Lower lobe of right lung (tissue), 2 donors: ENCODE results near the gene C16orf74. TPM values are rescaled to one million over a fixed set of nuclear protein-coding genes. Genes with fewer than 3 reads are reported as not detected.

Experiments
- ATAC-seq, 2 donors: fragments of 200-7000 bp; cut with Tn5 transposase; one replicate each; pipeline ENCODE4 v1.9.1; 2020 to 2022; ENCODE audit warnings: mild to moderate bottlenecking in 2 of 2, moderate library complexity in 2 of 2
- DNase-seq: peaks from one replicate; pipeline ENCODE4 v3.0.0-alpha.2; 2020
- H3K27ac ChIP-seq: fragments of 200-600 bp; one replicate; pipeline ENCODE4 v1.8.0; 2022
- H3K27me3 ChIP-seq: fragments of 200-600 bp; one replicate; pipeline ENCODE4 v1.8.0; 2022; ENCODE audit warnings: low read depth
- H3K36me3 ChIP-seq: fragments of 200-600 bp; one replicate; pipeline ENCODE4 v1.8.0; 2022; ENCODE audit warnings: mild to moderate bottlenecking
- H3K4me1 ChIP-seq: fragments of 200-600 bp; one replicate; pipeline ENCODE4 v1.8.0; 2022
- H3K4me3 ChIP-seq: fragments of 200-600 bp; one replicate; pipeline ENCODE4 v1.8.0; 2022; ENCODE audit warnings: mild to moderate bottlenecking
- H3K9me3 ChIP-seq: fragments of 200-600 bp; one replicate; pipeline ENCODE4 v1.8.0; 2022
- intact Hi-C: fragments of 100-400 bp; cut with DNase I; formaldehyde crosslinking; loops from one replicate; pipeline ENCODE4 v1.11.0; 2022
- total RNA-seq: library from RNA; stranded (reverse); fragmentation: NEBNext Ultra II Directional; extraction: Animal tissue kit (Norgen Biotek cat#: 25700); gene quantifications from one replicate; pipeline ENCODE4 v1.2.1, GENCODE V29; 2021
- TF ChIP-seq, protein P1 (sequence below): fragments of 200-600 bp; IDR thresholded peaks from one replicate; pipeline ENCODE4 v1.8.0; 2022; ENCODE audit warnings: antibody characterized with exemption, mild to moderate bottlenecking
- donor health status: DM: no; HTN: yes; CAD: no; lungs with severe emphysema.

The C16orf74 gene
- total RNA-seq, 1 donor from 2014 or later = 1.5 TPM

DNA sequence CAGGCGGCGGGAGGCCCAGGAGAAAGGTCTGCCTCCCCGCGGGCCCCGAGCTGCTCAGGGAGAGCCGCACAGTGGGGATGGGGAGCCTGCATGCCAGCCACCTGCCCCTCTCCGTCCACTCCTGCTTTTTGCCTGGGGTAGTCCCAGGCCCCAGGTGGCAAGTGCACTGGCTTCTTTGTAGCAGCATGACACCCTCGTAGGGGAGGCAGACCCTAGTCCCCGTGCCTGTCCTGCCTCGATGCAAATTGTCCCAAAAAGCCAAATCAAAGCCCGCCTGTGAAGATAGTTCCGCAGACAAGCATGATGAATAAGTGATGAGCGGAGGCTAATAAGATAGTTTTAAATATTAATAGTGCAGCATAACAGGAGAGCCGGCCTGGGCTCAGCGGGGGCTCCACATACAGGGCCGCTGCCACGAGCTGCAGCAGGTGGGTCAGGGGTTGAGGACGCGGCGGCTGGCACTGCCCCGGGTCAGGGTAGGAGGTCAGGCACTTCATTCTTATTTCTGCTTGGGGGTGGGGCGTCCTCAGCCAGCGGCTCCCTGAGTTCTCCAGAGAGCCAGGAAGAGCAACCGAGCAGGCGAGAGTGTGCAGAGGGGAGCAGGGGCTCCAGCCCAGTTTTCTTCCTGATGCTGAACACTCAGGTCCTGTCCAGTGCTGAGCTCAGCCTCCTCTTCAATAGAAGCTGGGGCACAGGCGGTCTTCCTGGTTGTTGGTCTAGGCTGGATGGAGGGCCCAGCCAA, 89.0 kb downstream of the C16orf74 start:
- intact Hi-C loops = no loop called here
- peaks cover 5% of the 10 kb centered on the region for H3K4me1 ChIP-seq
- DNase-seq (peak; percentile 32), ATAC-seq (no peak)
- H3K36me3 ChIP-seq = peaks cover 100% of the 10 kb centered on the region
- TF ChIP-seq, protein P1, sequence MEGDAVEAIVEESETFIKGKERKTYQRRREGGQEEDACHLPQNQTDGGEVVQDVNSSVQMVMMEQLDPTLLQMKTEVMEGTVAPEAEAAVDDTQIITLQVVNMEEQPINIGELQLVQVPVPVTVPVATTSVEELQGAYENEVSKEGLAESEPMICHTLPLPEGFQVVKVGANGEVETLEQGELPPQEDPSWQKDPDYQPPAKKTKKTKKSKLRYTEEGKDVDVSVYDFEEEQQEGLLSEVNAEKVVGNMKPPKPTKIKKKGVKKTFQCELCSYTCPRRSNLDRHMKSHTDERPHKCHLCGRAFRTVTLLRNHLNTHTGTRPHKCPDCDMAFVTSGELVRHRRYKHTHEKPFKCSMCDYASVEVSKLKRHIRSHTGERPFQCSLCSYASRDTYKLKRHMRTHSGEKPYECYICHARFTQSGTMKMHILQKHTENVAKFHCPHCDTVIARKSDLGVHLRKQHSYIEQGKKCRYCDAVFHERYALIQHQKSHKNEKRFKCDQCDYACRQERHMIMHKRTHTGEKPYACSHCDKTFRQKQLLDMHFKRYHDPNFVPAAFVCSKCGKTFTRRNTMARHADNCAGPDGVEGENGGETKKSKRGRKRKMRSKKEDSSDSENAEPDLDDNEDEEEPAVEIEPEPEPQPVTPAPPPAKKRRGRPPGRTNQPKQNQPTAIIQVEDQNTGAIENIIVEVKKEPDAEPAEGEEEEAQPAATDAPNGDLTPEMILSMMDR = no peak
- no peaks in the 10 kb centered on the region for H3K9me3 ChIP-seq
- H3K4me3 ChIP-seq = no peak overlapping the region
- H3K27me3 ChIP-seq = no peaks in the 10 kb centered on the region
- H3K27ac ChIP-seq = no peak overlapping the region

DNA sequence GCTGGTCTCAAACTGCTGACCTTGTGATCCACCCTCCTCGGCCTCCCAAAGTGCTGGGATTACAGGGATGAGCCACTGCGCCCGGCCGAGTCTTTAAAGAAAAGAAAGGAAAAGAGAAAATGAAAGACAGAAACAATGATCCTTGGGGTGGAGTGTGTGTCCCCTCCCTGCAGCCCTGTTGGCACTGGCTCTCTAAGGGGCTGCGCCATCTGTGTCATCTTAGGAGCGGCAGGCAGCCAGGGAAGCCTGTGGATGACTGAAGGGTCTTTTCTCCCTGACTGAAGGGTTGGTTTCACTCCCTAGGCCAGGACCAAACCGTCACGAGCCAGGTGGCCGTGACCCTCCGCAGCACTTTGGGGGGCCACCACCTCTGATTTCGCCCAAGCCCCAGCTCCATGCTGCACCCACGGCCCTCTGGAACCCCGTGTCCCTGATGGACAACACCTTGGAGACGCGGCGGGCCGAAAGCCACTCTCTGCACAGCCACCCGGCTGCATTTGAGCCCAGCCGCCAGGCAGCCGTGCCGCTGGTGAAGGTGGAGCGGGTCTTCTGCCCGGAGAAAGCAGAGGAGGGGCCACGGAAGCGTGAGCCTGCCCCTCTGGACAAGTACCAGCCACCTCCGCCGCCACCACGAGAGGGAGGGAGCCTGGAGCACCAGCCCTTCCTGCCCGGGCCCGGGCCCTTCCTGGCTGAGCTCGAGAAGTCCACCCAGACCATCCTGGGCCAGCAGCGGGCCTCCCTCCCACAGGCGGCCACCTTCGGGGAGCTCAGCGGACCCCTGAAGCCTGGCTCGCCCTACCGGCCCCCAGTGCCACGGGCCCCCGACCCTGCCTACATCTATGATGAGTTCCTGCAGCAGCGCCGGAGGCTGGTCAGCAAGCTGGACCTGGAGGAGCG, 89.8 kb downstream of the C16orf74 start:
- peaks cover 5% of the 10 kb centered on the region for H3K4me1 ChIP-seq
- TF ChIP-seq, protein P1 = no peak

DNA sequence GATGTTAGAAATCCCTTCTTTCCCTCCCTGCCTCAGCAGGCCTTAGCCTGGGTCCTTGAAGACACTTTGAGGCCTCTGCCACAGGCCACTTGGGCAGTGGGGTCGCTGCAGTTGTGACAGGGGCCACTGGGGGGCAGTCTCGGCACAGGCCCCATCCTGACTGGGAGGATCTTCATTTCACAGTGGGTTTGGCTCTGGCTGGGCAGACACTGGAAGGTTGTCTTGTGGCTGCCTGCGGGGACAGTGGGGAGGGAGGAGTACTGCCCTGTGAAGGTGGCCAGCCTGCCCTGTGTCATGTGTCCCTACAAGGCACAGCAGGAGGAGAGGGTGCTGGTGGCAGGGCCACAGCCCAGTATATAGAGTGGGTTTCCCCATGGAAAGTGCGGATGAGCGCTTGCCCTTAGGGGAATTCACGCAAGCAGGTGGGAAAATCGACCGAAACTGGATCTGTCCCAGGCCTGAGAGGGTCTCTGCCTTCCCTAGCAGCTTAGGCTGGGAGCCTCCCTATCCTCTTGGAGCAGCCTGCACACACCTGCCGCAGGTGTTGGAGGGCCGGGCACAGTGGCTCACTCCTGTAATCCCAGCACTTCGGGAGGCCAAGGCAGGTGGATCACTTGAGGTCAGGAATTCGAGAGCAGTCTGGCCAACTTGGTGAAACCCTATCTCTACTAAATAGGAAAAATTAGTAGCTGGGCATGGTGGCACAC, 90.9 kb downstream of the C16orf74 start:
- Histone ChIP-seq H3K27ac (no peak overlapping the region), H3K9me3 (no peaks in the 10 kb centered on the region), H3K4me3 (no peak overlapping the region), H3K4me1 (peaks cover 5% of the 10 kb centered on the region), H3K36me3 (peaks cover 100% of the 10 kb centered on the region), H3K27me3 (no peaks in the 10 kb centered on the region)
- TF ChIP-seq, protein P1 = peak; percentile 86
- intact Hi-C loops = no loop called here
- DNase-seq (peak; percentile 59), ATAC-seq (peak; percentile 57 to 67)

More for the DNA sequence above, 89.8 kb downstream of the C16orf74 start:
- H3K36me3 ChIP-seq = peaks cover 100% of the 10 kb centered on the region
- intact Hi-C loops = no loop called here
- no peak overlapping the region for H3K4me3 ChIP-seq
- DNase-seq (peak; percentile 42), ATAC-seq (no peak)
- H3K9me3 ChIP-seq = no peaks in the 10 kb centered on the region
- no peaks in the 10 kb centered on the region for H3K27me3 ChIP-seq
- H3K27ac ChIP-seq = no peak overlapping the region

DNA sequence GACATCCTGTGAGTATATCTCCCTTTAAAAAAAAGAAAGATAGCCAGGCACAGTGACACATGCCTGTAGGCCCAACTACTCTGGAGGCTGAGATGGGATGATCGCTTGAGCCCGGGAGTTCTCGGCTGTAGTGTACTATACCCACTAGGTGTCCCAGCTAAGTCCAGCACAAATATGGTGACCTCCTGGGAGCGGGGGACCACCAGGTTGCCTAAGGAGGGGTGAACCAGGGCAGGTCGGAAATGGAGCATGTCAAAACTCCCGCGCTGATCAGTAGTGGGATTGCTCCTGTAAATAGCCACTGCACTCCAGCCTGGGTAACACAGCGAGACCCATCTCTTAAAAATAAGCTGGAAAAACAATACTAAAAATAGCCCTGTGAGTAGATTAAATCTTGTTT, 91.6 kb downstream of the C16orf74 start:
- DNase-seq (peak; percentile 4), ATAC-seq (no peak)
- peaks cover 5% of the 10 kb centered on the region for H3K4me1 ChIP-seq
- H3K9me3 ChIP-seq = no peaks in the 10 kb centered on the region
- TF ChIP-seq, protein P1 = no peak
- peaks cover 100% of the 10 kb centered on the region for H3K36me3 ChIP-seq
- H3K27ac ChIP-seq = no peak overlapping the region
- H3K4me3 ChIP-seq = no peak overlapping the region
- intact Hi-C loops = no loop called here
- no peaks in the 10 kb centered on the region for H3K27me3 ChIP-seq
